Vagina (tissue), 2 donors: ENCODE data around the gene NUDT3.

ENCODE experiments used
- CTCF ChIP-seq, 3 experiments: fragments of 450-650 bp in 2 of 3; fragments of 200-600 bp in 1 of 3; sonication (generic) in 1 of 3; IDR thresholded peaks; one replicate each; pipeline ENCODE4 v1.5.1; 2017 to 2019; ENCODE audit warnings: antibody characterized with exemption in 3 of 3, mild to moderate bottlenecking in 2 of 3, moderate library complexity in 2 of 3
- POLR2A ChIP-seq, 2 donors: fragments of 450-650 bp; IDR thresholded peaks; one replicate each; pipeline ENCODE4 v1.6.1; 2017; ENCODE audit warnings: antibody characterized with exemption in 2 of 2, mild to moderate bottlenecking in 2 of 2, moderate library complexity in 2 of 2
- POLR2AphosphoS5 ChIP-seq, 2 donors: sonication (generic); formaldehyde crosslinking; IDR thresholded peaks; one replicate each; pipeline ENCODE4 v1.9.0; 2017; ENCODE audit warnings: antibody characterized with exemption in 2 of 2, mild to moderate bottlenecking in 2 of 2, low read depth in 1 of 2; ENCODE audit not compliant: insufficient read depth in 1 of 2

- TF ChIP-seq CTCF (IDR thresholded peaks at IDR 0.05) (no peak), POLR2A (IDR thresholded peaks at IDR 0.05) (no peak), POLR2AphosphoS5 (IDR thresholded peaks at IDR 0.05; ENCODE audit: insufficient read depth in 1 of 2, low read depth in 1 of 2) (no peak)
These were observed 151.9 kb downstream of the NUDT3 start for GRCh38 chr6:34240329-34241248.
